HCT116 (cell line): Measurements from ENCODE around the gene FBXO47. TPM values are rescaled to one million over a fixed set of nuclear protein-coding genes. Genes with fewer than 3 reads are reported as not detected.

Source experiments
- ATAC-seq: fragments of 200-7000 bp; cut with Tn5 transposase; 2 replicates; pipeline ENCODE4 v1.9.1; 2020; ENCODE audit warnings: mild to moderate bottlenecking, moderate library complexity
- BruUV-seq: library from RNA; stranded (reverse); fragments of 400-500 nt; replicated peaks from 2 replicates; lab custom pipeline; 2021; lab: Mats Ljungman, UMichigan
- CTCF ChIA-PET: fragments of 300-600 bp; sonication (Branson Sonifier 250); formaldehyde crosslinking; loops from one replicate; lab custom pipeline; 2021; ENCODE audit warnings: antibody characterized with exemption; lab: Charles Lee
- POLR2A ChIA-PET: fragments of 300-600, 350-600 bp; sonication (Branson Sonifier 250); formaldehyde crosslinking; loops from one replicate; lab custom pipeline; 2021; ENCODE audit warnings: antibody characterized with exemption; lab: Charles Lee
- RAD21 ChIA-PET, 2 experiments: fragments of 300-600 bp; sonication (Branson Sonifier 250); formaldehyde crosslinking; loops; one replicate each; lab custom pipeline; 2023; ENCODE audit warnings: low total read pairs in 2 of 2; ENCODE audit not compliant: uncharacterized antibody in 2 of 2, unreplicated experiment in 2 of 2, low non-redundant PET in 1 of 2; lab: Charles Lee
- DNase-seq: peaks from one replicate; pipeline ENCODE4 v3.0.0-alpha.2; 2010; ENCODE audit warnings: low read depth, low spot score
- H2AFZ ChIP-seq: fragments of 200-600 bp; shearing (Covaris generic), sonication (generic); 2 replicates; pipeline ENCODE4 v1.6.1; 2017; ENCODE audit warnings: low read depth, mixed run types, mixed read lengths, antibody characterized with exemption, low read length; ENCODE audit not compliant: poor library complexity, severe bottlenecking
- H3K27ac ChIP-seq: 2 replicates; pipeline ENCODE4 v1.5.1; 2012; ENCODE audit warnings: low read depth, low read length
- H3K27me3 ChIP-seq: fragments of 200-600 bp; sonication (generic); 2 replicates; pipeline ENCODE4 v1.6.1; 2016; ENCODE audit warnings: mixed run types, low read length, mixed read lengths; ENCODE audit not compliant: insufficient read depth
- H3K36me3 ChIP-seq, 2 experiments: fragments of 200-500 bp in 1 of 2; fragments of 200-600 bp in 1 of 2; sonication (Bioruptor generic) in 1 of 2; sonication (generic) in 1 of 2; 2 replicates each; pipeline versions ENCODE4 v1.5.1 to v1.6.1; 2014 to 2016; ENCODE audit warnings: low read length in 2 of 2, inconsistent platforms in 1 of 2, mixed read lengths in 1 of 2, mixed run types in 1 of 2; ENCODE audit not compliant: insufficient read depth in 2 of 2, control insufficient read depth in 1 of 2
- H3K4me1 ChIP-seq, 2 experiments: fragments of 200-600 bp in 1 of 2; sonication (generic) in 1 of 2; 2 replicates each; pipeline versions ENCODE4 v1.5.1 to v1.6.1; 2012 to 2017; ENCODE audit warnings: low read length in 2 of 2, inconsistent platforms in 1 of 2, mild to moderate bottlenecking in 1 of 2, mixed read lengths in 1 of 2, mixed run types in 1 of 2, moderate library complexity in 1 of 2; ENCODE audit not compliant: insufficient read depth in 2 of 2, control insufficient read depth in 1 of 2
- H3K4me2 ChIP-seq: fragments of 200-600 bp; sonication (generic); 2 replicates; pipeline ENCODE4 v1.6.1; 2017; ENCODE audit warnings: mixed run types, low read length, mixed read lengths
- H3K4me3 ChIP-seq, 2 experiments: fragments of 200-600 bp in 1 of 2; sonication (generic) in 1 of 2; replicated peaks in 1 of 2; 2 replicates each; pipeline ENCODE4 v1.5.1; 2011 to 2016; ENCODE audit warnings: low read length in 2 of 2, control low read depth in 1 of 2, low read depth in 1 of 2, mild to moderate bottlenecking in 1 of 2, mixed read lengths in 1 of 2, mixed run types in 1 of 2
- H3K79me2 ChIP-seq: fragments of 200-600 bp; sonication (generic); 2 replicates; pipeline ENCODE4 v1.6.1; 2017; ENCODE audit warnings: mild to moderate bottlenecking, mixed run types, low read length, moderate library complexity, mixed read lengths; ENCODE audit not compliant: insufficient read depth
- H3K9ac ChIP-seq: fragments of 200-600 bp; sonication (generic); 2 replicates; pipeline ENCODE4 v1.6.1; 2016; ENCODE audit warnings: low read length, mixed read lengths
- H3K9me2 ChIP-seq: fragments of 200-600 bp; sonication (generic), shearing (Covaris generic); 2 replicates; pipeline ENCODE4 v1.6.1; 2017; ENCODE audit warnings: mixed run types, mild to moderate bottlenecking, moderate library complexity; ENCODE audit not compliant: insufficient read depth
- H3K9me3 ChIP-seq, 2 experiments: fragments of 200-500 bp in 1 of 2; fragments of 200-600 bp in 1 of 2; sonication (Bioruptor generic) in 1 of 2; sonication (generic) in 1 of 2; 2 replicates each; pipeline ENCODE4 v1.6.1; 2014 to 2017; ENCODE audit warnings: low read length in 2 of 2, mixed read lengths in 2 of 2, inconsistent platforms in 1 of 2, low read depth in 1 of 2, mild to moderate bottlenecking in 1 of 2, mixed run types in 1 of 2, moderate library complexity in 1 of 2; ENCODE audit not compliant: control insufficient read depth in 1 of 2, insufficient read depth in 1 of 2
- H4K20me1 ChIP-seq: fragments of 200-600 bp; sonication (generic), shearing (Covaris generic); 2 replicates; pipeline ENCODE4 v1.6.1; 2017; ENCODE audit warnings: mixed run types, mild to moderate bottlenecking, moderate library complexity; ENCODE audit not compliant: insufficient read depth
- CTCF ChIP-seq, 3 experiments: fragments of 200-600 bp in 1 of 3; sonication (generic) in 1 of 3; IDR thresholded peaks in 2 of 3; conservative IDR thresholded peaks in 1 of 3; 2 replicates each; pipeline ENCODE4 v1.5.1; 2012 to 2017; ENCODE audit warnings: low read depth in 2 of 3, low read length in 2 of 3, antibody characterized with exemption in 1 of 3, borderline replicate concordance in 1 of 3, control low read depth in 1 of 3, mild to moderate bottlenecking in 1 of 3, mixed read lengths in 1 of 3, mixed run types in 1 of 3, moderate library complexity in 1 of 3; ENCODE audit not compliant: insufficient read depth in 1 of 3
- EGR1 ChIP-seq: IDR thresholded peaks from 2 replicates; pipeline ENCODE4 v1.6.1; 2012; ENCODE audit warnings: low read depth
- EZH2 ChIP-seq: fragments of 200-600 bp; sonication (generic); IDR thresholded peaks from 2 replicates; pipeline ENCODE4 v1.6.1; 2017; ENCODE audit warnings: antibody characterized with exemption, mixed run types
- EZH2phosphoT487 ChIP-seq: fragments of 200-600 bp; IDR thresholded peaks from 2 replicates; pipeline ENCODE4 v1.6.1; 2018; ENCODE audit warnings: antibody characterized with exemption, borderline replicate concordance
- MAX ChIP-seq: IDR thresholded peaks from 2 replicates; pipeline ENCODE4 v1.6.1; 2012
- POLR2A ChIP-seq: IDR thresholded peaks from 2 replicates; pipeline ENCODE4 v1.7.0; 2011; ENCODE audit warnings: borderline replicate concordance; ENCODE audit not compliant: insufficient read depth, insufficient read length; ENCODE audit errors: extremely low read depth
- POLR2AphosphoS5 ChIP-seq: IDR thresholded peaks from 2 replicates; pipeline ENCODE4 v1.6.1; 2011; ENCODE audit warnings: mild to moderate bottlenecking, low read depth, low read length, moderate library complexity
- SIN3A ChIP-seq: IDR thresholded peaks from 2 replicates; pipeline ENCODE4 v1.6.1; 2012; ENCODE audit warnings: low read depth
- SRF ChIP-seq: IDR thresholded peaks from 2 replicates; pipeline ENCODE4 v1.6.1; 2012; ENCODE audit warnings: low read depth
- intact Hi-C: fragments of 100-400 bp; cut with micrococcal nuclease; formaldehyde crosslinking; loops from 2 replicates; pipeline ENCODE4 v1.10.0; 2022
- total RNA-seq: library from RNA; stranded (reverse); gene quantifications from one replicate; pipeline ENCODE4 v1.2.1, GENCODE V29; 2021; ENCODE audit not compliant: unreplicated experiment

Gene FBXO47
- total RNA-seq, 1 experiment from 2014 or later, result not detected

GRCh38 chr17:38898812-38899348 is 68.3 kb downstream of the FBXO47 start:
- Histone ChIP-seq H3K9me3 (no peaks in the 10 kb centered on the region), H3K4me1 (no peaks in the 10 kb centered on the region), H3K4me2 (no peak overlapping the region), H3K4me3 (no peak overlapping the region), H3K27me3 (no peaks in the 10 kb centered on the region), H3K36me3 (peaks cover 27 to 30% of the 10 kb centered on the region in 2 experiments), H3K9me2 (no peaks in the 10 kb centered on the region), H4K20me1 (no peaks in the 10 kb centered on the region)
- RAD21 ChIA-PET, result no interaction called here
- DNase-seq (no peak), ATAC-seq (no peak)
- CTCF ChIA-PET, result no interaction called here
- intact Hi-C loops, result no loop called here
- POLR2A ChIA-PET, result no interaction called here
- TF ChIP-seq SRF (no peak), CTCF (IDR thresholded peaks at IDR 0.05 in 2 of 3, conservative IDR thresholded peaks at IDR 0.05 in 1 of 3; ENCODE audit: borderline replicate concordance in 1 of 3, insufficient read depth in 1 of 3, low read depth in 2 of 3, low read length in 2 of 3) (no peak), SIN3A (no peak), EZH2phosphoT487 (no peak), POLR2A (no peak), POLR2AphosphoS5 (no peak), EZH2 (no peak), MAX (no peak), EGR1 (no peak)
- TF ChIP-seq, all 23 proteins: peak for 0
- no TSS peak for BruUV-seq
- Histone ChIP-seq H3K27ac (no peak overlapping the region), H2AFZ (no peak overlapping the region), H3K79me2 (peaks cover 13% of the 10 kb centered on the region), H3K9ac (no peak overlapping the region)
